Sigmoid colon (tissue), 7 donors: ENCODE measurements around the gene MACC1. TPM values are rescaled to one million over a fixed set of nuclear protein-coding genes. Genes with fewer than 3 reads are reported as not detected.

Experiments
- DNase-seq: peaks from one replicate; pipeline ENCODE4 v3.0.0-alpha.2; 2019
- H3K27ac ChIP-seq, 4 donors: fragments of 200-600 bp; sonication (generic); one replicate each; pipeline ENCODE4 v1.5.1; 2016 to 2019; ENCODE audit warnings: mild to moderate bottlenecking in 1 of 4
- H3K27me3 ChIP-seq, 3 donors: fragments of 200-600 bp; sonication (generic); one replicate each; pipeline ENCODE4 v1.5.1; 2019; ENCODE audit warnings: mild to moderate bottlenecking in 1 of 3
- H3K36me3 ChIP-seq, 4 donors: fragments of 200-600 bp; sonication (generic); one replicate each; pipeline ENCODE4 v1.5.1; 2016 to 2019
- H3K4me1 ChIP-seq, 4 donors: fragments of 200-600 bp; sonication (generic); one replicate each; pipeline ENCODE4 v1.5.1; 2017 to 2019
- H3K4me3 ChIP-seq, 4 donors: fragments of 200-600 bp; sonication (generic); one replicate each; pipeline ENCODE4 v1.5.1; 2017 to 2019; ENCODE audit warnings: mild to moderate bottlenecking in 2 of 4, moderate library complexity in 1 of 4
- H3K9me3 ChIP-seq, 4 donors: fragments of 200-600 bp in 3 of 4; sonication (generic) in 3 of 4; one replicate each; pipeline versions ENCODE4 v1.5.1 to v1.6.1; 2013 to 2019
- EP300 ChIP-seq, 4 donors: sonication (generic); formaldehyde crosslinking; IDR thresholded peaks; one replicate each; pipeline ENCODE4 v1.6.1; 2017; ENCODE audit warnings: antibody characterized with exemption in 4 of 4
- POLR2A ChIP-seq, 2 donors: fragments of 450-650 bp; IDR thresholded peaks; one replicate each; pipeline ENCODE4 v1.6.1; 2016; ENCODE audit warnings: antibody characterized with exemption in 2 of 2, mild to moderate bottlenecking in 2 of 2, moderate library complexity in 2 of 2
- POLR2AphosphoS5 ChIP-seq, 4 donors: sonication (generic); formaldehyde crosslinking; IDR thresholded peaks; one replicate each; pipeline ENCODE4 v1.6.1; 2017; ENCODE audit warnings: antibody characterized with exemption in 4 of 4
- WGBS, 2 donors: extraction: QIAGEN DNeasy Blood & Tissue Kit; methylation state at CpG; one replicate each; pipeline ENCODE4 v1.1.7; 2013; 5-methylcytosine and 5-hydroxymethylcytosine counted together
- intact Hi-C: fragments of 100-400 bp; cut with DNase I; formaldehyde crosslinking; loops from one replicate; pipeline ENCODE4 v1.15.1; 2023
- polyA plus RNA-seq, 3 donors: library from polyadenylated mRNA; stranded (reverse); fragments of 200-250 nt; gene quantifications; one replicate each; pipeline ENCODE4 v1.2.3, GENCODE V29; 2013
- total RNA-seq, 4 donors: library from RNA; depleted of rRNA; stranded (reverse); fragments of >200 nt; gene quantifications; one replicate each; pipeline ENCODE4 v1.1.0, GENCODE V29; 2016
- TF ChIP-seq, protein P1 (sequence below), 4 experiments: fragments of 450-650 bp in 3 of 4; fragments of 200-600 bp in 1 of 4; IDR thresholded peaks; one replicate each; pipeline ENCODE4 v1.5.1; 2016 to 2019; ENCODE audit warnings: antibody characterized with exemption in 4 of 4, mild to moderate bottlenecking in 3 of 4, moderate library complexity in 2 of 4
- donor health status: healthy with polysubstance abuse.
- donor health status: Bipolar disorder and iron deficiency.
- donor health status: healthy.

MACC1 gene
- total and polyA plus RNA-seq, 7 donors = under 0.01 to 2.1 (median 0.60) TPM; not detected in 2

DNA sequence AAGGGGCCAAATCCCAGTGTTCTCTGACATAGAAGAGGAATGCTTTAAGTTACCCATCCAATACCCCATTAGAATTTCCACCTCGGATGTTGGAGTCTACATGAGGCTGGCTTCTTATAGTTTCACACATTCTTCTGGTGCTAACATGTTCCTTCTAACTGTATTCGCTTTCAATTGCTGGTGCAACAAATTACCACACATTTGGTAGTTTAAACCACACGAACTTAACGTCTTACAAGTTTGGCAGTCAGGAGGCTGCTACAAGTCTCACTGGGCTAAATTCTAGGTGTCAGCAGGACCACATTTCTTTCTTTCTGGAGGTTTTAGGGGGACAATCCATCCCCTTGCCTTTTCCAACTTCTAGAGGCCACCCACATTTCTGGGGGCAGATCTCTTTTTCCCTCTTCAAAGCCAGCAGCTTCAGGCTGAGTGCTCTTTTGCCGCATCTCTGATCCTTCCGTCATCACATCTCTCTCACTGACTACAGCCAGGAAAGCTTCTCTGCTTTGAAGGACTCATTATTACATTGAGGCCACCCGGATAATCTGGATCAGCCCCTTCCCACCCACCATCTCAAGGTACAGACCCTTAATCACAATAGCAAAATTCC is 5.1 kb upstream of the MACC1 start:
- Histone ChIP-seq H3K27me3 (no peaks in the 10 kb centered on the region), H3K9me3 (no peaks in the 10 kb centered on the region), H3K4me3 (no peak overlapping the region), H3K4me1 (peaks cover 0 to 5% (median 0%) of the 10 kb centered on the region in 4 donors), H3K36me3 (no peaks in the 10 kb centered on the region), H3K27ac (no peak overlapping the region)
- intact Hi-C loops = no loop called here
- no peak for DNase-seq
- TF ChIP-seq, protein P1, sequence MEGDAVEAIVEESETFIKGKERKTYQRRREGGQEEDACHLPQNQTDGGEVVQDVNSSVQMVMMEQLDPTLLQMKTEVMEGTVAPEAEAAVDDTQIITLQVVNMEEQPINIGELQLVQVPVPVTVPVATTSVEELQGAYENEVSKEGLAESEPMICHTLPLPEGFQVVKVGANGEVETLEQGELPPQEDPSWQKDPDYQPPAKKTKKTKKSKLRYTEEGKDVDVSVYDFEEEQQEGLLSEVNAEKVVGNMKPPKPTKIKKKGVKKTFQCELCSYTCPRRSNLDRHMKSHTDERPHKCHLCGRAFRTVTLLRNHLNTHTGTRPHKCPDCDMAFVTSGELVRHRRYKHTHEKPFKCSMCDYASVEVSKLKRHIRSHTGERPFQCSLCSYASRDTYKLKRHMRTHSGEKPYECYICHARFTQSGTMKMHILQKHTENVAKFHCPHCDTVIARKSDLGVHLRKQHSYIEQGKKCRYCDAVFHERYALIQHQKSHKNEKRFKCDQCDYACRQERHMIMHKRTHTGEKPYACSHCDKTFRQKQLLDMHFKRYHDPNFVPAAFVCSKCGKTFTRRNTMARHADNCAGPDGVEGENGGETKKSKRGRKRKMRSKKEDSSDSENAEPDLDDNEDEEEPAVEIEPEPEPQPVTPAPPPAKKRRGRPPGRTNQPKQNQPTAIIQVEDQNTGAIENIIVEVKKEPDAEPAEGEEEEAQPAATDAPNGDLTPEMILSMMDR (IDR thresholded peaks at IDR 0.05) = no peak
- TF ChIP-seq POLR2A (IDR thresholded peaks at IDR 0.05) (no peak), EP300 (IDR thresholded peaks at IDR 0.05) (no peak)
- WGBS, 2 donors = 79 to 86% methylated on average over 7 of the region's 7 CpGs

DNA sequence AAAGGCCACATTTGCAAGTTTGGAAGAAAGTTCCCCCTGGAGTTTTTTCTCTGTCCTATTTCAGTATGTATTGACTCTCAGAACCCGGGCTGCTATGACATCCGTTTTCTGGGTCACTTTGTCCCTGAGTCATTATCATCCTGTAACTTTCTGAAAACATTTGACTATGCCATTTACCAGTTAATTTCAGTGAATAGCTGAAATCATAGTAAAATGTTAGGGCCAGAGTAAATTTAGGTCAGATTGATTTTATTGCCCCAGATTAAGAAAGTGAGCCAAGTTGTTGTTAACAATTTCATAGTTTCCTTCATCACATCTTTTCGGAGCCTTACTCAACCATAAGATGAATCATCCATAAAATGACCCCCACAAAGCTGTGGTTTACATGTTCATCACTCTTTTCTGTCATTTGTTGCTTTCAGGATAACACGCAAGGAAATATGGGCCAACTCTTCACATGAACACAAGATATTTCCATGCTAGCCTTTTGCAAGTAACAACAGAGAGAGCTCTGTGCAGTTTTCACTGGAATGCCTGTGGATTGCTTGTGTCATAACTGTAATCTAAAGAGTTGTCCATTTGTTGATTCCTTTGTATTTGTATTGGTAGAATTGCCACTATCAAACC is 3.9 kb upstream of the MACC1 start:
- Histone ChIP-seq H3K4me3 (no peak overlapping the region), H3K4me1 (peaks cover 0 to 5% (median 0%) of the 10 kb centered on the region in 4 donors), H3K36me3 (no peaks in the 10 kb centered on the region), H3K27ac (peak overlapping the region in 3 of 4 donors; percentile 52 to 61 (median 58)), H3K27me3 (no peaks in the 10 kb centered on the region), H3K9me3 (no peaks in the 10 kb centered on the region)
- intact Hi-C loops = no loop called here
- no peak for DNase-seq
- TF ChIP-seq EP300 (IDR thresholded peaks at IDR 0.05) = peak in 1 of 4 donors; percentile 4
- no peak for TF ChIP-seq POLR2A (IDR thresholded peaks at IDR 0.05)
- peak in 2 of 4 donors; percentile 21 to 22 for TF ChIP-seq POLR2AphosphoS5 (IDR thresholded peaks at IDR 0.05)
- 17 to 32% methylated on average over 4 of the region's 4 CpGs for WGBS, 2 donors

DNA sequence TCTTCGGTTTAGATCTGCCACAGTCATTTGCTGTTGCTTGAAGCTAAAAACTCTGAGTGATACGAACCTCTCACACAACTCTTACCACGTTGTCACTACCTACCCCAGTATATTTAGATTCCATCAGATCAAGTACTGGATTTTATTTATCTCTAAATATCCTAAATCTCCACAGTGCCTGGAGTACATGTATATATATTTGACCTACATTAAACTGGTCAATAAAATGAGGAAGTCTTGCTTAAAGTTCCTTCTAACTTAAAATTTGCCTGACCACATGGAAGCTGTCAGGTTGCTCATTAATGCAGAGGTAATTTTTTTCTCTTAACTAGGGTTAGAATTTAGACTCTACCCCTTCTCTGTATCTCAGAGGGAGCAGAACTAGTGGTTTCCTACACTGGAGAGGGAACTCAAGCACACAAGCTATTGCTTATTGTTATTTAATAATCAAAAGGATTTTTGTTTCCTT is 3.1 kb upstream of the MACC1 start:
- intact Hi-C loops = no loop called here
- 13 to 20% methylated on average over 3 of the region's 3 CpGs for WGBS, 2 donors

DNA sequence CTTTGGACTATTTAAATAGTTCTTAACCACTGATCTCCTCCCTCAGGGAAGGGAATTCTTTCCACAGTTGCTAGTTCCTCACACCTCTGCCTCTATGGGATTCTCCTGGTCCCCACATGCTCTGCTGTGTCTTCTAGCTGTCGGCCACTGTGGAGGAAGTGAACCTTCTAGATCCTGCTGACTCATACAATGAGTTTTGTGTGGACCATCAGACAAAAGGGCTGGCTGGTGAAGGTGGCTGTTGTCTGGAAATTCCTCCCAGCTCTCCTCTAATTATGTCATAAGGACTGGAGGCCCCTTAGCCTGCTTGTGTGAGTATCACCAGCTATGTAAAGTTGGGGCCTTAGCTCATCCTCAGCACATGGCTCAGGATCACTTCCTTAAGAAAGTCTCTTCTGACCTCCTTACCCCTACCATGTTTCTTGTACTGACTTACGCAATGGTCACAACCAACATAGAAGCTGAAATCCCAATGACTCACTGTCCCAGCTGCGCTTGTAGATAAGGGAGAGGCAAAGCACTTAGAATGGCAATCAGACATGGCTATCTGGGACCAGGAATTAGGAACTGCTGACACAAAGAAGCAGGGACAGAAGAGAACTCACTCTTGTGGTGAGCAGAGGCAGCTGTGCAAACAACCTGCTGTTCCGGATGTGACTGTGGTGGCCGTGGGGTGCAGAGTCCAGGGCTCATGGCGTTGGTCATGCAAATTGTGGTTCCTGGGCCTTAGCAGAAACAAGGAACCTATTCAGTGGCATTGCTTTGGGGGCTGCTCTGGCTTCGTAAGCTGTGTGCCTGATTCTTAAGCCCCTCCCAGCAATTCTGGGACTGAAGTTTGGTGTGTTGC is 2.5 kb upstream of the MACC1 start:
- 9 to 32% methylated on average over 7 of the region's 7 CpGs for WGBS, 2 donors
- H3K27me3 ChIP-seq = no peaks in the 10 kb centered on the region
- TF ChIP-seq POLR2AphosphoS5 (IDR thresholded peaks at IDR 0.05) = peak in 1 of 4 donors; percentile 41
- TF ChIP-seq, protein P1 (IDR thresholded peaks at IDR 0.05) = no peak
- TF ChIP-seq POLR2A (IDR thresholded peaks at IDR 0.05) = no peak
- TF ChIP-seq EP300 (IDR thresholded peaks at IDR 0.05) = peak in 1 of 4 donors; percentile 10
- no peaks in the 10 kb centered on the region for H3K36me3 ChIP-seq
- peaks cover 0 to 5% (median 0%) of the 10 kb centered on the region in 4 donors for H3K4me1 ChIP-seq
- H3K27ac ChIP-seq = peak overlapping the region; percentile 23 to 61 (median 55)
- DNase-seq = peak; percentile 80
- intact Hi-C loops = no loop called here
- H3K4me3 ChIP-seq = no peak overlapping the region
- H3K9me3 ChIP-seq = no peaks in the 10 kb centered on the region

More for the DNA sequence above, 3.1 kb upstream of the MACC1 start:
- Histone ChIP-seq H3K4me3 (no peak overlapping the region), H3K9me3 (no peaks in the 10 kb centered on the region), H3K36me3 (no peaks in the 10 kb centered on the region), H3K4me1 (peaks cover 0 to 5% (median 0%) of the 10 kb centered on the region in 4 donors), H3K27ac (peak overlapping the region; percentile 19 to 61 (median 55)), H3K27me3 (no peaks in the 10 kb centered on the region)
- no peak for DNase-seq
- TF ChIP-seq POLR2AphosphoS5 (IDR thresholded peaks at IDR 0.05) = no peak
- TF ChIP-seq, protein P1 (IDR thresholded peaks at IDR 0.05) = no peak
- no peak for TF ChIP-seq POLR2A (IDR thresholded peaks at IDR 0.05)
- TF ChIP-seq EP300 (IDR thresholded peaks at IDR 0.05) = no peak

DNA sequence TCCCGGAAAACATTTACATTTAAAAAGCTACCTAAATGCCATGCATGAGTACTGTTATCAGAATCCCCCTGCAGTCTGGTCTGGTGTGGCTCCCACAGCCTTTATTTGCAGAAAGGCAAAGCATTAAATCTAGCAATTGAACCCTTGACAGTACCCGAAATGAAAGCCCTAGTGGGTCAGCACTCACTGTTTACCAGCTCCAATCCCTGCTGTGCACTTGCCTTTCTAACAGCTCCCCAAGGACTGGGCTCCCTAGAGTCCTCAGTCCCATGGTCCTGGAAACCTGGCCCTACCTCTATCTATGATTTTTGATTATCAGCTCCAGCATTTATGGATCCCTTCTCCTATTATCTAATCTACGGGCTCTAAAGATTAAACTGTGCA is 1.9 kb upstream of the MACC1 start:
- Histone ChIP-seq H3K36me3 (no peaks in the 10 kb centered on the region), H3K9me3 (no peaks in the 10 kb centered on the region), H3K27ac (peak overlapping the region in 3 of 4 donors; percentile 23 to 61 (median 39)), H3K27me3 (no peaks in the 10 kb centered on the region), H3K4me3 (no peak overlapping the region), H3K4me1 (peaks cover 0 to 5% (median 0%) of the 10 kb centered on the region in 4 donors)
- TF ChIP-seq EP300 (IDR thresholded peaks at IDR 0.05) = no peak
- no peak for TF ChIP-seq POLR2AphosphoS5 (IDR thresholded peaks at IDR 0.05)
- TF ChIP-seq POLR2A (IDR thresholded peaks at IDR 0.05) = no peak
- TF ChIP-seq, protein P1 (IDR thresholded peaks at IDR 0.05) = no peak
- DNase-seq = no peak
- intact Hi-C loops = no loop called here
- WGBS, 2 donors = 43 to 80% methylated on average over 3 of the region's 3 CpGs
